ENCODE results near the gene CDK5. TPM values are rescaled to one million over a fixed set of nuclear protein-coding genes. Genes with fewer than 3 reads are reported as not detected.

Gene CDK5
- total and polyA plus RNA-seq, 9 donors: 2.7 to 9.4 (median 4.1) TPM

DNA sequence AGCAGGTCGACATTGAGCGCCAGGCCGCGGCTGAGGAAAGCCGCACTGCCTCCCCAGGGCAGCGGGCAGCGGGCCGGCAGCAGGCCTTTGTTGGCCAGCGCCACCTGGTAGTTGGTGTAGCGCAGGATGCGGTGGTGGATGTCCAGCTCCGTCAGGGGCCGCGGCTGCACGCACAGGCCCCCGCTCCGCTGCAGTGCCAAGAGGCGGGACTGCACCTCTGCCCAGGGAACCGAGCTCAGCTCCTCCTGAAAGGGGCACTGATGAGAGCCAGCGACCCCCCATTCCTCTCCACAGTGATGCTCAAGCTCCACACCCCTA, 38.6 kb downstream of the CDK5 start:
- Histone ChIP-seq H3K36me3 (no peaks in the 10 kb centered on the region), H3K4me1 (ENCODE audit: insufficient read depth) (peaks cover 5% of the 10 kb centered on the region), H3K27me3 (no peaks in the 10 kb centered on the region), H3K27ac (no peak overlapping the region), H3K4me3 (no peak overlapping the region), H3K9me3 (no peaks in the 10 kb centered on the region)
- TF ChIP-seq POLR2A (IDR thresholded peaks at IDR 0.05): no peak
- TF ChIP-seq, protein P1, sequence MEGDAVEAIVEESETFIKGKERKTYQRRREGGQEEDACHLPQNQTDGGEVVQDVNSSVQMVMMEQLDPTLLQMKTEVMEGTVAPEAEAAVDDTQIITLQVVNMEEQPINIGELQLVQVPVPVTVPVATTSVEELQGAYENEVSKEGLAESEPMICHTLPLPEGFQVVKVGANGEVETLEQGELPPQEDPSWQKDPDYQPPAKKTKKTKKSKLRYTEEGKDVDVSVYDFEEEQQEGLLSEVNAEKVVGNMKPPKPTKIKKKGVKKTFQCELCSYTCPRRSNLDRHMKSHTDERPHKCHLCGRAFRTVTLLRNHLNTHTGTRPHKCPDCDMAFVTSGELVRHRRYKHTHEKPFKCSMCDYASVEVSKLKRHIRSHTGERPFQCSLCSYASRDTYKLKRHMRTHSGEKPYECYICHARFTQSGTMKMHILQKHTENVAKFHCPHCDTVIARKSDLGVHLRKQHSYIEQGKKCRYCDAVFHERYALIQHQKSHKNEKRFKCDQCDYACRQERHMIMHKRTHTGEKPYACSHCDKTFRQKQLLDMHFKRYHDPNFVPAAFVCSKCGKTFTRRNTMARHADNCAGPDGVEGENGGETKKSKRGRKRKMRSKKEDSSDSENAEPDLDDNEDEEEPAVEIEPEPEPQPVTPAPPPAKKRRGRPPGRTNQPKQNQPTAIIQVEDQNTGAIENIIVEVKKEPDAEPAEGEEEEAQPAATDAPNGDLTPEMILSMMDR (IDR thresholded peaks at IDR 0.05): no peak
- TF ChIP-seq EP300 (IDR thresholded peaks at IDR 0.05): no peak
- 12 to 22% (median 15%) methylated on average over 19 to 20 of the region's 20 CpGs for WGBS, 3 donors
- no peak for DNase-seq
- intact Hi-C loops (cut with DNase I): loop anchor here in 3 of 4 donors (5.0 to 10.0 kb wide), 2 partner anchors 57 to 96 kb away; no protein-coding TSS in a partner anchor

DNA sequence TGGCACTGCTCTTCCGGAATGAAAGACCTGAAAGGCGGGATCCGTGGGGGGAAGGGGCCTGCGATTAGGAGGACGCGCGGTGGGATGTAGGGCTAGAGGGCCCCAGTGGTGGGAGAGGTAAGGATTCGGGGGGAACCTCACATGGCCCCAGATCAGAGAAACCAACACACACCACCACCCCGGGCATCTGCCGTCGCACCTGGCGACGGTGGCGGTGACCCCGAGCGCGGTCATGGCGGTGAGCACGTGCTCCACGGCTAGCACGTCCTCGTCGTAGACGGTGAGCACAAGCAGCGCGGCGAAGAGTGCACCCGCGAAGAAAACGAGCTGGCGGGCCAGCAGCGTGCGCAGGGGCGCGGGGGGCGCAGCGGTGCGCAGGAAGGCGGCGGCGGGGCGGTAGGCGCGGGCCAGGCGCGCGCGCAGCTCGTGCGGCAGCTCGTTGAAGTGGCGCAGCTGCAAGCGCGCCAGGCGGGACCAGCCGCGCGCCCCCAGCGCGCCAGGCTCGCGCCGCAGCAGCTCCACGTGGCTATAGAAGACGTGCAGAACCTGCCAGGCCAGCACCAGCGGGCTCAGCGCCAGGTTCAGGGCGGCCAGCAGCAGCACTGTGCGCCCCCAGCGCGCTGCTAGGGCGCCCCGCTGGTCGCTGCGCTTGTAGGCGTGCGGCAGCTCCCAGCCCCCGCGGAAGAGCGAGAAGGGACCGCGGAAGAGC, 39.1 kb downstream of the CDK5 start:
- peak in 2 of 5 donors; percentile 46 to 60 for DNase-seq
- Histone ChIP-seq H3K4me1 (ENCODE audit: insufficient read depth) (peaks cover 6% of the 10 kb centered on the region), H3K4me3 (no peak overlapping the region), H3K9me3 (no peaks in the 10 kb centered on the region), H3K27me3 (no peaks in the 10 kb centered on the region), H3K27ac (no peak overlapping the region), H3K36me3 (no peaks in the 10 kb centered on the region)
- WGBS, 3 donors: 0 to 1% (median 1%) methylated on average over 55 to 82 of the region's 82 CpGs
- intact Hi-C loops (cut with DNase I): loop anchor here in 3 of 4 donors (5.0 to 10.0 kb wide), 2 partner anchors 56 to 96 kb away; no protein-coding TSS in a partner anchor
- TF ChIP-seq, protein P1 (IDR thresholded peaks at IDR 0.05): no peak
- TF ChIP-seq EP300 (IDR thresholded peaks at IDR 0.05) (no peak), POLR2A (IDR thresholded peaks at IDR 0.05) (no peak)

DNA sequence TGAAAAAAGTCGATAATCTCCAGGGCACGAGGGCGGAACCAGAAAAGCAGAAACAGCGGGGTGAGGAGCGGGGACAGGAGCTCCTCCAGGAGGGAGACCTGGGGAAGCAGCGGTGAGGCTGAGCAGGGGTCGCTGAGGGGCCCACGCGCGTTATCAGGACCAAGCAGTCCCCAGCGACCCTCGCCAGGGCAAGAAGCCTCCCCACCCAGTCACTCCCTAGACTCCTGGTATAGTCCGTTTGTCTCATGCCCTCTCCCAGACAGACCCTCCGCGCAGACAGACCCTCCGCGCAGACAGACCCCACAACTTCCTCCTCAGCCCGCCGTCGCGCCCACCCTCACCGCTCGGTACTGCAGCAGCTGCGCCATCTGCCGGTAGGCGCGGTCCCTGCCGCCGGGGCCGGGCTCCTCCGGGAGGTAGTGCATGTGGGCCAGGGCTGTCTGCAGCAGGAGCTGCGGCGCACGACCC, 39.7 kb downstream of the CDK5 start:
- Histone ChIP-seq H3K4me1 (ENCODE audit: insufficient read depth) (peaks cover 6% of the 10 kb centered on the region), H3K27me3 (no peaks in the 10 kb centered on the region), H3K4me3 (no peak overlapping the region), H3K27ac (no peak overlapping the region), H3K36me3 (no peaks in the 10 kb centered on the region), H3K9me3 (no peaks in the 10 kb centered on the region)
- peak; percentile 50 to 83 (median 76) for DNase-seq
- WGBS, 3 donors: 3 to 4% (median 4%) methylated on average over 34 of the region's 34 CpGs
- TF ChIP-seq POLR2A (IDR thresholded peaks at IDR 0.05) (no peak), EP300 (IDR thresholded peaks at IDR 0.05) (no peak)
- TF ChIP-seq, protein P1 (IDR thresholded peaks at IDR 0.05): peak; percentile 61 to 83 (median 79)
- intact Hi-C loops (cut with DNase I): loop anchor here in 3 of 4 donors (5.0 to 10.0 kb wide), 2 partner anchors 56 to 97 kb away; no protein-coding TSS in a partner anchor

DNA sequence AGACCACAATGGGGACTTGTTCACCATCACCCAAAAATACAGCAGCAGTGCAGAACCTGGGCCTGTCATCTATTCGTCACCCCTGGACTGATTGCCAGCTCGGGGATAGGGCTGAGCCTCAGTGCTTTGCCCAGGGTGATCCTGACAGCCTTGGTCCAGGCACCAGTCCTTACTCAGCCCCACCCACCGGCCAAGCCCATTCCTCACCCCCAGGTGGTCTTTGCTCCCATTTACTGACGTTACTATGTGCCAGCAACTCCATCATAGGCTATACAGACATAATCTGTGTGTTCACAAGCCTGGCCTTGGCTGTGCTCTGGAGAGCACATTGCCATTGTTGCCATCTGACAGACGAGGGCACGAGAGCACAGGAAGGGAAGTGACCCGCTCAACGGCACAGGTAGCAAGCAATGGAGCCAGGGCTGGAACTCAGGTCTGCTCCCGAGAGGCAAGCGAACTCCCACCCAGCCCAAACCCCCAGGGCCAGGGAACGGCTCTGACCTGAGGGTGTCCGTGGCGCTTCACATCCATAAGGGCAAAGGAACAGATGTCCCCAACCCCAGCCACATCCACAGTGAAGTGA, 40.2 kb downstream of the CDK5 start:
- Histone ChIP-seq H3K36me3 (no peaks in the 10 kb centered on the region), H3K4me3 (no peak overlapping the region), H3K4me1 (ENCODE audit: insufficient read depth) (peaks cover 6% of the 10 kb centered on the region), H3K27ac (no peak overlapping the region), H3K27me3 (no peaks in the 10 kb centered on the region), H3K9me3 (no peaks in the 10 kb centered on the region)
- intact Hi-C loops (cut with DNase I): loop anchor here in 3 of 4 donors (5.0 to 10.0 kb wide), 2 partner anchors 55 to 97 kb away; no protein-coding TSS in a partner anchor
- DNase-seq: peak in 1 of 5 donors; percentile 26
- TF ChIP-seq POLR2A (IDR thresholded peaks at IDR 0.05): no peak
- TF ChIP-seq, protein P1 (IDR thresholded peaks at IDR 0.05): no peak
- TF ChIP-seq EP300 (IDR thresholded peaks at IDR 0.05): no peak
- WGBS, 3 donors: 42 to 49% (median 47%) methylated on average over 13 of the region's 13 CpGs

Measured in ovary (tissue), 9 donors.